ENCODE results near the gene TTC12. TPM values are rescaled to one million over a fixed set of nuclear protein-coding genes. Genes with fewer than 3 reads are reported as not detected.

TTC12 gene
- total and polyA plus RNA-seq, 12 donors, result 3.3 to 18.0 (median 7.8) TPM

DNA sequence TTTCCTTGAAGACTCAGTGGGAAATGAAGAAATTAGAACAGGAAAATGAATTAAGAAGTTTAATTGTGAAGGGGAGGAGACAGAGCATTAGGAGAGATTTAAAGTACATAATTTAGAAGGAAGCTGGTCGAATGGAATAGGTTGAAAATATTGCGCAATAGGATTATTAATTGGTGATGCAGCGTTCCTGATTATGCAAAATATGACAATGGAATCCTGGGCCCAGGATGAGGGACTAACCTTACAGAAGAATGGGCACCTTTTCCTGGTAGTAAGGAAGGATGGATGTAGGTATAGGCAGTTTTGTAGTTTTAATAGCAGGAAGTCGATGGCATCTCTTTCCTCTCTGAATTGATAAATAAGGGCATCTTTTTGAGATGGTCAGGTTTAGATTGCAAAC lies 7.8 kb downstream of the TTC12 start:
- TF ChIP-seq, protein P1, sequence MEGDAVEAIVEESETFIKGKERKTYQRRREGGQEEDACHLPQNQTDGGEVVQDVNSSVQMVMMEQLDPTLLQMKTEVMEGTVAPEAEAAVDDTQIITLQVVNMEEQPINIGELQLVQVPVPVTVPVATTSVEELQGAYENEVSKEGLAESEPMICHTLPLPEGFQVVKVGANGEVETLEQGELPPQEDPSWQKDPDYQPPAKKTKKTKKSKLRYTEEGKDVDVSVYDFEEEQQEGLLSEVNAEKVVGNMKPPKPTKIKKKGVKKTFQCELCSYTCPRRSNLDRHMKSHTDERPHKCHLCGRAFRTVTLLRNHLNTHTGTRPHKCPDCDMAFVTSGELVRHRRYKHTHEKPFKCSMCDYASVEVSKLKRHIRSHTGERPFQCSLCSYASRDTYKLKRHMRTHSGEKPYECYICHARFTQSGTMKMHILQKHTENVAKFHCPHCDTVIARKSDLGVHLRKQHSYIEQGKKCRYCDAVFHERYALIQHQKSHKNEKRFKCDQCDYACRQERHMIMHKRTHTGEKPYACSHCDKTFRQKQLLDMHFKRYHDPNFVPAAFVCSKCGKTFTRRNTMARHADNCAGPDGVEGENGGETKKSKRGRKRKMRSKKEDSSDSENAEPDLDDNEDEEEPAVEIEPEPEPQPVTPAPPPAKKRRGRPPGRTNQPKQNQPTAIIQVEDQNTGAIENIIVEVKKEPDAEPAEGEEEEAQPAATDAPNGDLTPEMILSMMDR (IDR thresholded peaks at IDR 0.05), result no peak
- no peaks in the 10 kb centered on the region for H3K27me3 ChIP-seq
- no peak for ATAC-seq
- H3K27ac ChIP-seq, result no peak overlapping the region
- intact Hi-C loops (cut with DNase I), result no loop called here
- no peak overlapping the region for H3K4me3 ChIP-seq
- H3K4me1 ChIP-seq, result no peaks in the 10 kb centered on the region
- peaks cover 0 to 7% (median 0%) of the 10 kb centered on the region in 11 donors for H3K9me3 ChIP-seq
- no peak for DNase-seq
- H3K36me3 ChIP-seq, result peaks cover 0 to 75% (median 34%) of the 10 kb centered on the region in 9 donors
- 61 to 84% methylated on average over 4 of the region's 4 CpGs for WGBS, 2 donors

DNA sequence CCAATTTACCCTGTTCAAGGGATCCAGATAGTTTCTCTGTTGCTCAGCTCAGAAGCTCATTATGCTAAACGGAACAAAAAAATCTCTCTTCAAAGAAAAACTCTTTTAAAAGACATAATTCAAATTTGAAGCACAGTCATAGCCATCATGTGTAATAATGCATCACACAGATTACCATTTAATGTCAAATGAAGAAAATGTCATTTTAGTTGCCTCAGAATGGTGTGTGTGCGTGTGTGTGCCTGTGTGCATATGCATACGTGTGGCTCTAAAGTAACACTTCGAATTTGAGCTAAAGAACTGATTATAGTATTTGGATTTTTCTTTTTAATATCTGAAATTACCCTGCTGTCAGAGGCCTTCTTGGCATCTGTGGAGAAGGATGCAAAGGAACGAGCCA lies 9.9 kb downstream of the TTC12 start:
- intact Hi-C loops (cut with DNase I), result no loop called here
- no peak overlapping the region for H3K4me3 ChIP-seq
- H3K9me3 ChIP-seq, result peaks cover 0 to 7% (median 0%) of the 10 kb centered on the region in 11 donors
- H3K27ac ChIP-seq, result no peak overlapping the region
- TF ChIP-seq, protein P1 (IDR thresholded peaks at IDR 0.05), result no peak
- H3K36me3 ChIP-seq, result peaks cover 0 to 79% (median 39%) of the 10 kb centered on the region in 9 donors
- 92 to 96% methylated on average over 5 of the region's 5 CpGs for WGBS, 2 donors
- ATAC-seq (no peak), DNase-seq (no peak)
- no peaks in the 10 kb centered on the region for H3K27me3 ChIP-seq
- H3K4me1 ChIP-seq, result no peaks in the 10 kb centered on the region

DNA sequence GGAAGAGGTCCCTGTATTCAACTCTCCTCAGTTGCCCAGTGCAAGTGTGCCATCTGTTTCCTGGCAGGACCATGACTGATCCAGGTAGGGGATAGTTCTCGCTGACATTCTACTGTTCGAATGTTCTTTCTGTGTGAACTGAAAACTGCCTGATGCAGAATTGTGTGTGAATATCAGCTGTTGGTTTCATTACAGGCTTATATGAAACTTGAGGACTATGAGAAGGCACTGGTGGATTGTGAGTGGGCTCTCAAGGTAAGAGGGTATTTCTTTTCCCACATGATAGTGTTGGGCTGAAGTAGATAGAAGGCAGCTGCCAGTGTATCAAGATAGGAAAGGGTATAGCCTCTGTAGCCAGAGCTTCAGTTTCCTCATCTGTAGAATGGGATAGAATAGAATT lies 15.3 kb downstream of the TTC12 start:
- ATAC-seq (no peak), DNase-seq (no peak)
- Histone ChIP-seq H3K9me3 (no peaks in the 10 kb centered on the region), H3K27me3 (no peaks in the 10 kb centered on the region), H3K27ac (no peak overlapping the region), H3K4me1 (no peaks in the 10 kb centered on the region), H3K4me3 (no peak overlapping the region), H3K36me3 (peaks cover 0 to 99% (median 47%) of the 10 kb centered on the region in 9 donors)
- intact Hi-C loops (cut with DNase I), result no loop called here
- WGBS, 2 donors, result 98 to 99% methylated on average over 2 of the region's 2 CpGs
- TF ChIP-seq, protein P1 (IDR thresholded peaks at IDR 0.05), result no peak

DNA sequence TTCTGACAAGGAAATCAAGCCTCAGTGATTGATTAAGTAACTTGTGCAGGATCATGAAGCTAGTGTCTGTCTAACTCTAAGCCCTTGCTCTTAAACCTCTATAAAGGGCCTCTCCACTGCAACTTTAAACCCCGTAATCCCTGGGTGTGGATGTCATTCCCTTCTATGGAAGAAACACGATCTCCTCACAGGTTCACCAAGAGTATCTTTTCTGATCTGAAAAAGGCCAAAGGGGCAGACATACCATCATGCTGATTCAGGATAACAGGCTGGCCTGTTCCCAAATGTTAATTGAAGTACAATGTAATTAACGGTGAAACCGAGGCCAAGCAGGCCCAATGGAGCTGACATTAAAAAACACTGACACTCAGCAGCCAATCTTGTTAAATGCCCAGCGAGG lies 17.1 kb downstream of the TTC12 start:
- no peaks in the 10 kb centered on the region for H3K27me3 ChIP-seq
- no peak overlapping the region for H3K27ac ChIP-seq
- intact Hi-C loops (cut with DNase I), result no loop called here
- no peak for ATAC-seq
- 81 to 83% methylated on average over 5 of the region's 5 CpGs for WGBS, 2 donors
- no peaks in the 10 kb centered on the region for H3K4me1 ChIP-seq
- peaks cover 0 to 4% (median 0%) of the 10 kb centered on the region in 11 donors for H3K9me3 ChIP-seq
- H3K4me3 ChIP-seq, result no peak overlapping the region
- TF ChIP-seq, protein P1 (IDR thresholded peaks at IDR 0.05), result no peak
- no peak for DNase-seq
- peaks cover 0 to 99% (median 53%) of the 10 kb centered on the region in 9 donors for H3K36me3 ChIP-seq

Data from heart right ventricle (tissue), 16 donors.